NOMO-1 treated with dmso at 0.1 percent for 144 hours (cell line): ENCODE results near the gene ASB11.

ENCODE experiments used
- DNase-seq: peaks from one replicate; lab custom pipeline; 2025; ENCODE audit not compliant: unreplicated experiment; lab: John Stamatoyannopoulos, UW

Gene ASB11

DNA sequence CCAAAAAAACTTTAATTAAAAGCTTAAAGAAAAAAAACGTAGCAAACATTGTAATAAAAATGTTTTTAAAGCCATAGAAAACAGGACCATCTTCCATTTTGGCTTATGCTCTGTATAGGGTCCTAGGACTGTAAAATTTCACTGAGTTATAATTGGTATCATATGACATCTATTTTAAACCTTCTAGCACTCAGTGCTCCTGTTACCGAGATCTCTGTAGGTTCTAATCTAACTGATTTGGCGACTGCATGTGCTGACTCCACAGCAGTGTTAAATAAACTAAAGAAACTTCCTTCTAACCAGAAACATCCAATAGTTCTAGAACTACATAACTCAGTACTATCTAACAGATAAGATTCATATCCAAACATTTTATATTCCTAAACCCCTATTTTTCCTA is at the start of gene ASB11:
ASB11 (minus strand) TSS at position 132 of the 400 bp plus-strand sequence; CDS start at position 97, 35 bp downstream.
- DNase-seq: no peak

- no peak for DNase-seq
These were observed 44.3 kb upstream of the ASB11 start for GRCh38 chrX:15359701-15360100.

DNA sequence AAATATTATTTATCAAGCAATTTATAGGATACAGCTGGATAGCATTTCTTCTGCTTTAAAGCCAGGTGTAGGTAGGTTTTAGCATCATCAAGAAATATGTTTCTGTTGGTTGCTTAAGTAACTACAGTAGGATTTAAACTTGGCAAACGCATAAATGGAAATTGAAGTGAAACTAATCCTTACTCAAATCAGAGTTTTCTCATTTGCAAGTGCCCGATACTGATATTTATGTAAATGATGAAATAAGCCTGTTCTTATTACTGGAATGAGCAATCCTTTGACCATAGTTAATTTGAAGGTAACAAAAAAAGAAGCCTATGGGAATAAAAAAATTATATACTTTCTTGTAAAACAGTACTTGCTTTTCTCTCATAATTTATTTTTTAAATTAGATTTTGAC is 43.1 kb upstream of the ASB11 start:
- DNase-seq: no peak

DNA sequence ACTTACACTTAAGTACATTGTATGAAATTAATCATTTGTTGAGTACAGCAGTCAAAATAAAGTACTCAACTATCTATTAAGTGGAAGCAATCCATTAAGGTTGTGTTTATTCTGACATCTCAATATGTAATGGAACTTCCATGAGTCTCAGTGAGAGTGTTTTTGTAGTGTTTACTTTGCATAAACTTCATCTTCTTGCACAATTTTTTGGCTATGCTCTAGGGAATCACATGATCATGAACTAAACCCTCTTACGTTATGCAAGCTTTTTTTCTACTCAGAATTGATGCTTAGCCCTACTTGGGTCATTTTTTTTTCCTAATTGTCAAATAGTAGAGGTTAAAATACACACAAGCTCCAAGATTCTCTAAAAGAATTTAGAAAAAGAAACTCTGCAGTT is 41.0 kb upstream of the ASB11 start:
- no peak for DNase-seq

DNA sequence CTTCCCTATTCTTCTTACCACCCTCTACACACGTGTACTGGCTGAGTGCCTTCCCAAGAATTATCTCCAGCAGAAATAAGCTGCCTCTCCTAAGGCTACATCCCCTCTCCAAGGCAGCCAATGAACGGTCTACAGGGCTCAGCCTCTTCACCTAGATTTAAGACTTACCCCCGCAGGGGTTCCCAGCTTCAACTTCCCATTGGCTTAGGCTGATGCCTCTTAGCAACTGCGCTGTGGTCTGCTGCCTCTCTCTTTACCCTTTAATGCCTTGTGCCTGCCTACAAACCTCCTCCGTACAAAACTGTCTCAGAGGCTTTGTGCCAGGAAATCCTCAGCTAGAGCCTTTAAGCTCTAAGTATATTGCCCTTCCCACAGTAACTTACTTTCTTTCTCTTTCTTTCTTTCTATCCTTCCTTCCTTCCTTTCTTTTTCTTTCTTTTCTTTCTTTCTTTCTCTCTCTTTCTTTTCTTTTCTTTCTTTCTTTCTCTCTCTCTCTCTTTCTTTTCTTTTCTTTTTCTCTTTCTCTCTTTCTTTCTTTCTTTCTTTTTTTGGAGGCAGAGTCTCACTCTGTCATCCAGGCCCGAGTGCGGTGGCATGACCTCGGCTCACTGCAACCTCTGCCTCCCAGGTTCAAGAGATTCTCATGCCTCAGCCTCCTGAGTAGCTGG is 35.0 kb upstream of the ASB11 start:
- DNase-seq: no peak

DNA sequence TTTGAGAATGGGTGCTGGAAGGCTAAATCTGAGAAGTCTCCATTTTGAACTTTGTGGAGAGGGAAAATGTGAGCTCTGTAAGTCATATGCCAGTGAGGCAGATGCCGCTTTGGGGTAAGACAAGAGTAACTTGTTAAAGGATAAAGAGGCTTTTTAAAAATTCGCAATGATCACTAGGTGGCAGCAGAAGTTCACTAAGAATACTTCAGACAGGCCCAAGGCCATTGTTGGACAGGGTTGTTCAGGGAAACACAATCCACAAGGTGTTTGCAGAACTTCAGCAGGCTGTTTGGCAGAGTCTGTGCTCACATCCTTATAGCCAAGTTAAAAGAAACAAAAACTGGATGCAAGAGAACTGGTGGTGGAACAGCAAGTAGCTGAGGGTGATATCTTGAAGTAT is 33.6 kb upstream of the ASB11 start:
- peak; percentile 9 for DNase-seq

- DNase-seq: no peak
These were observed 30.5 kb upstream of the ASB11 start for GRCh38 chrX:15345976-15346375.

DNA sequence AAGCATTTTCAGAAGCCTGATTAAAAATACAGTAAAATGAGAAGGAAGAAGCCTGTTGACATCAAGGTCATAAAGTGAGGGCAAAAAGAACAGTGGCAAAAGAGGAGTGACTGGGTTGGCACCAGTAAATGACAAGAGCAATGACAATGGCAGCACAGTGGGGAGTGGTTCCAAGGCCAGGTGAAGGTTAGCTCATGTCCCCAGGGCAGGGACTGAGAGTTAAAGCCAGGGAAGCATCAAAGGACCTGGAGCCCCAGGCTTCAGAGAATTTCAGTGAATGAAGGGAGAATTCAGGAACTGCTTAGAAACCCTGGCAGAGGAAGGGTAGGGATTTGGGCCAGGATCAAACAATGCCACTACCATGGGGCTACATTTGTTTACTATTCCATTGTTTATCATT is 28.7 kb upstream of the ASB11 start:
- no peak for DNase-seq

GRCh38 chrX:15343075-15343476 is 27.6 kb upstream of the ASB11 start:
- no peak for DNase-seq

DNA sequence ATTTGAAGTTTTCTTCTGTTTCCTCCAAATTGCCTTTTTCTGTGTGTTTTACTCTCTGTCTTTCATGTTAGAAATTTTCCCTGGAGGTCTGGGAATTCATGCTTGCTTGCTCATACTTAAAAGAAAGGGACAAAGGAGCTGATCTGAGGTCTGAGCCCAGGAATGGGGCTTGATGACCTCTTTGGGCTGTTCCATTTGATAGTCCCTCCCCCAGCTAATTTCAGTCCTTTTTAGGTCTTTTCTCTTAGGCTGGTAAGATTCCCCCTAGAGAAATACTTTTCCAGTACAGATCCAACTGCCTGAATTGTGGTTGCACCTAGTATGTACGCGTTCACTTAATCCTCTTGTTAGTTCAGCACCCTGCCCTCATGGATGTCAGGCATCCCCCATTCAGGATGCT is 25.4 kb upstream of the ASB11 start:
- no peak for DNase-seq

DNA sequence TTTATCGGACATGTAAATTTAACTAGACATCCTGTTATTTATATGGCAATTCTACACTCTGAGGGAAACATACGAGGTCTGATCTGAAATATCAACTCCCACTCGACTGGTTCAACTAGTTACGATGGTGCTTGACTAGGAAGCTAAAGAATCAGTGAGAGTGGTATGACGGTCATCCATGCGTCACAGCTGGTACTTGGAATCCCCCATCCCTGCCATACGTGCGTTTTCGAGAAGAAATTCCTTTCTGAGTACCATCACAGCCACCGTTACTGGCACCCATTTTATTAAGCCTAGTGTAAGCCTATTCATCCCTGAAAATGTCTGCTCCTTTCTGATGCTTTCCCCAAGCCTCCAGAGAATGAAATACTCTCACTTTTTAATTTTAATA is 20.6 kb upstream of the ASB11 start:
- no peak for DNase-seq

- DNase-seq: peak; percentile 90
These were observed 19.9 kb upstream of the ASB11 start, which contains the start of gene PIGA for GRCh38 chrX:15335135-15336022. Gene PIGA (minus strand): TSS chrX:15335523. CDS start chrX:15331930, 3,593 bp downstream.

GRCh38 chrX:15334561-15334960 is 19.1 kb upstream of the ASB11 start:
- no peak for DNase-seq

GRCh38 chrX:15328821-15329220 is 13.4 kb upstream of the ASB11 start:
- DNase-seq: no peak

DNA sequence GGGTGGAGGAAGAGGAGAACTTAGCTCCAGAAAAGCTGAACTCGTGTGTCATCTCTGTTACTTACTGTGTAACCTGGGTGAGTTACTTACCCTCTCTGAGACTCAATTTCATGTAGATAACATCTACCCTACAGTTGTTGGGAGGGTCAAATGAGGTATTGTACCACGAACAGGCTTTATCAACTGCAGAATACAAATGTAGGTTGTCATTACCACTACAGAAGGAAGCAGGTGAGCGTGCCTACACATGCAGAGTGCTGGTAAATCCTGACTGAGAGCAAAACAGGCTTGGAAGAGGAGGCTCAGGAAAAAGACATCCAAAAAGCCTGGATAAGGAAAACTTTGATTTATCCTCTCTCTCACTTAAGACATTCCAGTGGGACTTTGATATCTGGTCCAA is 12.7 kb upstream of the ASB11 start:
- no peak for DNase-seq

- DNase-seq: no peak
These were observed 7.0 kb upstream of the ASB11 start for GRCh38 chrX:15322472-15322871.

GRCh38 chrX:15322072-15322471 is 6.6 kb upstream of the ASB11 start:
- DNase-seq: no peak

- DNase-seq: peak; percentile 38
These were observed 6.0 kb upstream of the ASB11 start for GRCh38 chrX:15321447-15321846.

GRCh38 chrX:15320297-15320696 is 4.9 kb upstream of the ASB11 start:
- DNase-seq: no peak

DNA sequence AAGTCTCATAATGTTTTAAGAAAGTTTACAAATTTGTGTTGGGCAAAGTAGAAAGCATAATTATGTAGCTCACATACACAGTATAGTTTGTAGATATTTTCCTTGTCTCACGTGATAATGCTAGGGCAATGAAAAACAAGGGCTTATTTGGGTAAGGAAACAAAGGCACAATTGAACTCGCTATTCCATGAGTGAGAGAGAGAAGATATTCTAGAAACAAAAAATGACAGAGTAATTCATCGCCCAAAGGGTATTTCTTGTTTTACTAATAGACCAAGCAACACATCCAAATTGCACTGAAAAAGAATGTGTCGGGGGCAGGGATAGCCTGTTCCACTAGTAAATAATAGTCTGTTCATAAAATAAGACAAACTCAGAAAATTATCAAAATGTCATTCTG is 3.6 kb upstream of the ASB11 start:
- DNase-seq: no peak

DNA sequence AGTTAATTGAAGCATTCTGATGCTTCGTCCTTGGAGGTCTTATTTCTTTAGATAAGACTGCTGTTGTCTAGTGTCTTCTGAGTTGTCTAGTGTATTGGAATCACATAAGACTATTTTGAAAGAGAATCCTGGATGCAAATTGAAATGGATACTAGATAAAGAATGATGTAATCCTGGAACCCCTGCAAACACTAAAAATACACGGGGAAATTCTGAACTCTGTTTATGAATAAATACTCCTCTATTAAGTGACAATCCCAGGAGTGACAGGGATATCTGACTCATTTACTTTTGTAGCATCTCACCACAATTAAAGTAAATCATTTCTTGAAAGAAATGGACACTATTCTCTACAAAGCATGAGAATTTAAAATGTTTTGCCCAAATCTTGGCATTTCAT is 968 bp downstream of the ASB11 start:
- DNase-seq: no peak

- DNase-seq: no peak
These were observed 4.3 kb downstream of the ASB11 start for GRCh38 chrX:15311119-15311518.
